Stomach (tissue), 9 donors: ENCODE measurements around the gene DDC. TPM values are rescaled to one million over a fixed set of nuclear protein-coding genes. Genes with fewer than 3 reads are reported as not detected.

Experiments
- DNase-seq, 2 donors: peaks; one replicate each; pipeline versions ENCODE4 v3.0.0 to v3.0.0-alpha.2; 2013 to 2019
- H3K27ac ChIP-seq, 5 donors: fragments of 200-600 bp in 4 of 5; sonication (generic) in 4 of 5; one replicate each; pipeline ENCODE4 v1.5.1; 2013 to 2019; ENCODE audit warnings: mild to moderate bottlenecking in 1 of 5, moderate library complexity in 1 of 5
- H3K27me3 ChIP-seq, 3 donors: fragments of 200-600 bp; sonication (generic); one replicate each; pipeline ENCODE4 v1.5.1; 2017 to 2019; ENCODE audit warnings: mixed run types in 1 of 3
- H3K36me3 ChIP-seq, 4 donors: fragments of 200-600 bp; sonication (generic); 1 replicate in 3 of 4; 2 replicates in 1 of 4; pipeline ENCODE4 v1.5.1; 2016 to 2019
- H3K4me1 ChIP-seq, 4 donors: fragments of 200-600 bp; sonication (generic); one replicate each; pipeline ENCODE4 v1.5.1; 2016 to 2019
- H3K4me3 ChIP-seq, 4 donors: fragments of 200-600 bp; sonication (generic) in 3 of 4; one replicate each; pipeline ENCODE4 v1.5.1; 2016 to 2019; ENCODE audit warnings: mild to moderate bottlenecking in 1 of 4
- H3K9me3 ChIP-seq, 4 donors: fragments of 200-600 bp; sonication (generic); one replicate each; pipeline ENCODE4 v1.5.1; 2016 to 2019
- CTCF ChIP-seq, 7 experiments: fragments of 450-650 bp in 4 of 7; fragments of 200-600 bp in 3 of 7; sonication (generic) in 3 of 7; IDR thresholded peaks; one replicate each; pipeline ENCODE4 v1.5.1; 2016 to 2019; ENCODE audit warnings: antibody characterized with exemption in 7 of 7, control low read depth in 2 of 7, mild to moderate bottlenecking in 1 of 7
- EP300 ChIP-seq: sonication (generic); formaldehyde crosslinking; IDR thresholded peaks from one replicate; pipeline ENCODE4 v1.6.1; 2017; ENCODE audit warnings: antibody characterized with exemption
- POLR2A ChIP-seq, 4 donors: fragments of 450-650 bp; IDR thresholded peaks; one replicate each; pipeline ENCODE4 v1.6.1; 2016; ENCODE audit warnings: antibody characterized with exemption in 4 of 4, control low read depth in 2 of 4, mild to moderate bottlenecking in 1 of 4, moderate library complexity in 1 of 4
- POLR2AphosphoS5 ChIP-seq, 3 donors: sonication (generic); formaldehyde crosslinking; IDR thresholded peaks; one replicate each; pipeline ENCODE4 v1.6.1; 2016; ENCODE audit warnings: antibody characterized with exemption in 3 of 3
- WGBS, 5 donors: extraction: QIAGEN DNeasy Blood & Tissue Kit in 3 of 5; methylation state at CpG; one replicate each; pipeline versions ENCODE4 v1.1.5 to v1.1.7; 2013 to 2018; 5-methylcytosine and 5-hydroxymethylcytosine counted together
- intact Hi-C: fragments of 100-400 bp; cut with DNase I; formaldehyde crosslinking; loops from one replicate; pipeline ENCODE4 v1.15.1; 2023; ENCODE audit warnings: low total_unique reads
- polyA plus RNA-seq, 3 donors: library from polyadenylated mRNA; stranded (reverse); fragments of 200-250 nt; gene quantifications; one replicate each; pipeline ENCODE4 v1.2.3, GENCODE V29; 2013
- small RNA-seq, 4 donors: library from RNA; depleted of rRNA; stranded (forward); fragments of <200 nt; gene quantifications; one replicate each; pipeline ENCODE3, GENCODE V24; 2016
- total RNA-seq, 5 donors: library from RNA; depleted of rRNA; stranded (reverse); fragments of >200 nt; gene quantifications; one replicate each; pipeline versions ENCODE4 v1.1.0 to v1.2.3, GENCODE V29; 2014 to 2016
- donor health status: healthy with polysubstance abuse.
- donor health status: Bipolar disorder and iron deficiency.
- donor health status: healthy.

Gene DDC
- total and polyA plus RNA-seq, 8 donors = 0.95 to 95.0 (median 4.7) TPM; not detected in 3

DNA sequence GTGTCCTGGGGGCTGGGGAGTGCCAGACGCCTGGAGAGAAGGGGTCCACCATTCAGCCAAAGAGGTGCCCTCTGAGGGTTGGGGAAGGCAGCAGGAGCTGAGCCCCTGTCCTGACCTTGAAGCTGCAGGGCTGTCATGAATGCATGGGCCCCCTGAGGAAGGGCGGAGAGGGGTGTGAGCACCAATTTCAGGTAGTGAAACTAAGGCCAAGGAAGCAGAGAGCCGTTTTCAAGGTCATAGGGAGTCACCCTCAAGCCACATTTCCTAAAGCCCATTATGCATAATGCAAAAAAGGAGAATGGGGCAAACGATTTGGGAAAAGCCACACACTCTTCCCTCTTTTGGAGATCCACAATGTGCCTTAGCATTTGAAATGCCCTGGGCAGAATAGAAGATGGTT is 152.2 kb downstream of the DDC start:
- no peak for TF ChIP-seq CTCF (IDR thresholded peaks at IDR 0.05)
- TF ChIP-seq POLR2A (IDR thresholded peaks at IDR 0.05) = no peak
- no peak for TF ChIP-seq POLR2AphosphoS5 (IDR thresholded peaks at IDR 0.05)
- no peak for TF ChIP-seq EP300
- no peaks in the 10 kb centered on the region for H3K36me3 ChIP-seq
- DNase-seq = no peak
- H3K4me3 ChIP-seq = no peak overlapping the region
- no peak overlapping the region for H3K27ac ChIP-seq
- H3K27me3 ChIP-seq = peaks cover 0 to 5% (median 0%) of the 10 kb centered on the region in 3 donors
- 57 to 72% (median 67%) methylated on average over 4 of the region's 4 CpGs for WGBS, 5 donors
- H3K4me1 ChIP-seq = peaks cover 0 to 15% (median 0%) of the 10 kb centered on the region in 4 donors
- H3K9me3 ChIP-seq = no peaks in the 10 kb centered on the region
- intact Hi-C loops = loop anchor here (10.0 kb wide), 1 partner anchor 208 kb away; no protein-coding TSS in a partner anchor

DNA sequence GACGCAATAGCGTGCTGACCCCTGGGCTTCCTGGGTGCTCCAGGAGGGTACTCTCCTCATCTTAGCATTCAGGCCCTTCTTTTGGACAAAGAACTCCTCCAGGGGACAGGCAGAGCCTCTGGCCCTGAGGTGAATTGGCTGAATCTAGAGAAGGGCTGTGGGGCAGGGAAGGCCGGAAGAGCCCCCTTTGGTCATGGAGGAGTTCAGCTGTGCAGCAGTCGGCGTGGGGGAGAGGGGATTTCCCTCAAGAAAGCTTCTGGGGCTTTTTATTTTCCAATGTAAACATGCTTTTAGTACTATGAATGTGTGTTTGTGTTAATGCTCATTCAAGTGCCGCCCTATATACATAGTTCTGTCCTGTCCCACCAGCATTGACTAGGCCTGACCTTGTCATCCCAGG is 153.9 kb downstream of the DDC start:
- peaks cover 0 to 14% (median 0%) of the 10 kb centered on the region in 3 donors for H3K27me3 ChIP-seq
- H3K4me1 ChIP-seq = no peaks in the 10 kb centered on the region
- TF ChIP-seq POLR2AphosphoS5 (IDR thresholded peaks at IDR 0.05) = no peak
- TF ChIP-seq POLR2A (IDR thresholded peaks at IDR 0.05) = no peak
- TF ChIP-seq CTCF (IDR thresholded peaks at IDR 0.05) = no peak
- TF ChIP-seq EP300 = no peak
- DNase-seq = no peak
- H3K4me3 ChIP-seq = no peak overlapping the region
- H3K9me3 ChIP-seq = no peaks in the 10 kb centered on the region
- intact Hi-C loops = loop anchor here (10.0 kb wide), 1 partner anchor 207 kb away; no protein-coding TSS in a partner anchor
- 65 to 83% (median 73%) methylated on average over 6 of the region's 6 CpGs for WGBS, 5 donors
- H3K27ac ChIP-seq = no peak overlapping the region
- H3K36me3 ChIP-seq = no peaks in the 10 kb centered on the region

- no peak for DNase-seq
- Histone ChIP-seq H3K4me3 (no peak overlapping the region), H3K27ac (peak overlapping the region in 1 of 5 donors; percentile 31), H3K9me3 (no peaks in the 10 kb centered on the region), H3K36me3 (no peaks in the 10 kb centered on the region), H3K27me3 (peaks cover 0 to 27% (median 0%) of the 10 kb centered on the region in 3 donors), H3K4me1 (no peaks in the 10 kb centered on the region)
- 80 to 89% (median 83%) methylated on average over 16 to 17 of the region's 17 CpGs for WGBS, 5 donors
- TF ChIP-seq EP300 (no peak), CTCF (IDR thresholded peaks at IDR 0.05) (no peak), POLR2A (IDR thresholded peaks at IDR 0.05) (no peak), POLR2AphosphoS5 (IDR thresholded peaks at IDR 0.05) (no peak)
- intact Hi-C loops = loop anchor here (10.0 kb wide), 1 partner anchor 205 kb away; no protein-coding TSS in a partner anchor
Observed at GRCh38 chr7:50409856-50410745, 155.1 kb downstream of the DDC start.

Small RNAs within 50 kb of the gene (small RNA-seq; reads per million reads assigned to genes)
- 0 reads per million in 4 donors for gene RNU6-1091P

Other genes with a start within 250 kb of the DDC start
- gene FIGNL1, start 115.1 kb downstream of the DDC start, total RNA-seq = 10 to 100 TPM in 2 of 5 donors, 1 to 10 TPM in 2, under 1 TPM in 1; 0.29 to 32.1 (median 6.4) TPM
- gene FIGNL1, start 115.1 kb downstream of the DDC start, polyA plus RNA-seq = 1 to 10 TPM; 2.1 to 5.2 (median 3.2) TPM
- 10 to 100 TPM; 45.1 to 84.9 (median 68.8) TPM for gene GRB10, start 217.5 kb upstream of the DDC start, total RNA-seq
- 10 to 100 TPM; 10.2 to 15.1 (median 12.4) TPM for gene GRB10, start 217.5 kb upstream of the DDC start, polyA plus RNA-seq